RWPE1 (cell line): ENCODE results near the gene FAM13C.

ENCODE experiments used
- CTCF ChIA-PET: fragments of 350-600 bp; sonication (Branson Sonifier 250); formaldehyde crosslinking; extraction: SDS; loops from one replicate; lab custom pipeline; 2021; lab: Yijun Ruan, JAX
- POLR2A ChIA-PET: fragments of 400-600 bp; formaldehyde crosslinking; extraction: SDS; loops from one replicate; lab custom pipeline; 2020; ENCODE audit warnings: antibody characterized with exemption; ENCODE audit not compliant: low non-redundant PET; lab: Yijun Ruan, JAX
- DNase-seq: peaks from one replicate; pipeline ENCODE4 v3.0.0; 2012; ENCODE audit warnings: low spot score
- H3K27ac ChIP-seq: fragments of 450-650 bp; 2 replicates; pipeline ENCODE4 v1.5.1; 2017
- TF ChIP-seq, protein P1 (sequence below): fragments of 450-650 bp; conservative IDR thresholded peaks from 2 replicates; pipeline ENCODE4 v1.5.1; 2017; ENCODE audit warnings: low read depth, mild to moderate bottlenecking

The FAM13C gene

DNA sequence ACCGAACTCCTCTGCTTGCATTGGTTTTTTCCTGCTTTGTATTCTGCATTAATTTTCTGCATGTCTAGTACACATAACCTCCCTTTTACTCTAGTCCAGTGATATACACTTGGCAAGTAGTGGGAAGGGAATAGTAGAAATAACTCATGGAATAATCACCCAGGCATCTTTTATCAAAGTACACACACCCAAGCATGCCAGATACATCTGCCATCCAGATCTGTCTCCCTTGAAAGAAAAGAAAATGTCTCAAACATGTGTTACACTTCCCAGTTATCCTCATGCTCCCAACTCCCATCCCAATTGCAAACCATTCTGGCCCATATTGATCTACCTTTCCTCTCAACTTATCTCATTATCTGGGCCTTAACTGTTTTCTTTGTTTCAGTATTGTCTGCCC lies 106.9 kb downstream of the FAM13C start:
- H3K27ac ChIP-seq: no peak overlapping the region
- TF ChIP-seq, protein P1, sequence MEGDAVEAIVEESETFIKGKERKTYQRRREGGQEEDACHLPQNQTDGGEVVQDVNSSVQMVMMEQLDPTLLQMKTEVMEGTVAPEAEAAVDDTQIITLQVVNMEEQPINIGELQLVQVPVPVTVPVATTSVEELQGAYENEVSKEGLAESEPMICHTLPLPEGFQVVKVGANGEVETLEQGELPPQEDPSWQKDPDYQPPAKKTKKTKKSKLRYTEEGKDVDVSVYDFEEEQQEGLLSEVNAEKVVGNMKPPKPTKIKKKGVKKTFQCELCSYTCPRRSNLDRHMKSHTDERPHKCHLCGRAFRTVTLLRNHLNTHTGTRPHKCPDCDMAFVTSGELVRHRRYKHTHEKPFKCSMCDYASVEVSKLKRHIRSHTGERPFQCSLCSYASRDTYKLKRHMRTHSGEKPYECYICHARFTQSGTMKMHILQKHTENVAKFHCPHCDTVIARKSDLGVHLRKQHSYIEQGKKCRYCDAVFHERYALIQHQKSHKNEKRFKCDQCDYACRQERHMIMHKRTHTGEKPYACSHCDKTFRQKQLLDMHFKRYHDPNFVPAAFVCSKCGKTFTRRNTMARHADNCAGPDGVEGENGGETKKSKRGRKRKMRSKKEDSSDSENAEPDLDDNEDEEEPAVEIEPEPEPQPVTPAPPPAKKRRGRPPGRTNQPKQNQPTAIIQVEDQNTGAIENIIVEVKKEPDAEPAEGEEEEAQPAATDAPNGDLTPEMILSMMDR: no peak
- CTCF ChIA-PET: no interaction called here
- no peak for DNase-seq
- POLR2A ChIA-PET: no interaction called here

- H3K27ac ChIP-seq: no peak overlapping the region
- DNase-seq: no peak
- TF ChIP-seq, protein P1: no peak
- ChIA-PET CTCF (interaction anchor here (0.6 to 1.1 kb wide), 2 partner anchors 202 to 619 kb away, joined by 3 read pairs; no protein-coding TSS in a partner anchor), POLR2A (no interaction called here)
These were observed 109.9 kb downstream of the FAM13C start for GRCh38 chr10:59252491-59252890.

GRCh38 chr10:59245686-59246085 lies 116.7 kb downstream of the FAM13C start:
- ChIA-PET CTCF (interaction anchor here (0.5 kb wide), 1 partner anchor 244 kb away, joined by 3 read pairs; no protein-coding TSS in a partner anchor), POLR2A (no interaction called here)
- no peak for DNase-seq
- H3K27ac ChIP-seq: no peak overlapping the region
- TF ChIP-seq, protein P1: no peak

DNA sequence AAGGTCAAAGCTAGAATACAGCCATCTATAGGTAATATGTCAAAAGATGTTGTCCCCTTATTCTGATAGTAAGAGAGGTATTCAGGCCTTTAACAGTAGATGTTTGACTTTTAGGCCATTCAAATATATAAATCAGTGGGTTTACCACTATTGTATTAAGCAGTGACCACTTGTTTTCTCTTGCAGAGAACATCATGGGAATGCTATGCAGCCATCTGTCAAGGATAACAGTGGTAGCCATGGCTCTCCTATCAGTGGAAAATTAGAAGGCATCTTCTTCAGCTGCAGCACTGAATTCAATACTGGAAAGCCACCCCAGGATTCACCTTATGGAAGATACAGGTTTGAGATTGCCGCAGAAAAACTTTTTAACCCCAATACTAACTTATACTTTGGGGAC lies 117.5 kb downstream of the FAM13C start:
- DNase-seq: no peak
- TF ChIP-seq, protein P1: no peak
- ChIA-PET POLR2A (no interaction called here), CTCF (no interaction called here)
- no peak overlapping the region for H3K27ac ChIP-seq

DNA sequence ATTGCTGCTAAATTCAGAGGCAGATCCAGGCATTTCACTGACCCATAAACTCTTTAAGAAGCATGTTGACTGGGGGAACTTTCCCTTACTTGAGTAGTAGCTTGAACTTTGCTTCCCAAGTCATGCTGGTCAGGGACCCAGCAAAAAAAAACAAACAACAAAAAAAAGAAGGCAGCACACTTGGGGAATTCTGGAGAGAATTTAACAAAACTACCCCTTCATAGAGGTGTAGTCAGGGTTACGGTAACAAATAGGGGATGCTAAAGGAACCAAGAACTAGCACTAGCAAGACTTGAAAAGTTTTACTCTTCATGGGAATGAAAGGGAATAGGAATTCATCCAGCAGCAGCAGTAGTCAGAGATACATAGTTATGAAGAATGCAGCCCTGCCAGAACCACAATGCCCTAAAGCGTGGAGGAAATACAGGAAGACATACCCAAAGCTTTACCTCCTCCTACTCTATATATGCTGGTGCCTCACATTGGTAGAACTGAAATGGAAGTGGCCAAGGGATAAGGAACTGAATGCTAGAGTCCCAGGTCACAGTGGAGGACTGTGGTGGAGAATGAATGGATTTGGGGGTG lies 118.6 kb downstream of the FAM13C start:
- TF ChIP-seq, protein P1: no peak
- no peak for DNase-seq
- no peak overlapping the region for H3K27ac ChIP-seq
- POLR2A ChIA-PET: no interaction called here
- CTCF ChIA-PET: no interaction called here

- no peak for DNase-seq
These were observed 119.4 kb downstream of the FAM13C start for GRCh38 chr10:59242991-59243390.

More at GRCh38 chr10:59242991-59243390, 119.4 kb downstream of the FAM13C start:
- TF ChIP-seq, protein P1: no peak
- POLR2A ChIA-PET: no interaction called here
- CTCF ChIA-PET: no interaction called here
- no peak overlapping the region for H3K27ac ChIP-seq
